GM21825 (cell line): ENCODE results near the gene SLC36A2.

Experiments used
- ATAC-seq: cut with Tn5 transposase; IDR thresholded peaks from one replicate; pipeline ENCODE4 v1.9.1; 2021; ENCODE audit warnings: mild to moderate bottlenecking, moderate library complexity; ENCODE audit not compliant: unreplicated experiment

Gene SLC36A2

DNA sequence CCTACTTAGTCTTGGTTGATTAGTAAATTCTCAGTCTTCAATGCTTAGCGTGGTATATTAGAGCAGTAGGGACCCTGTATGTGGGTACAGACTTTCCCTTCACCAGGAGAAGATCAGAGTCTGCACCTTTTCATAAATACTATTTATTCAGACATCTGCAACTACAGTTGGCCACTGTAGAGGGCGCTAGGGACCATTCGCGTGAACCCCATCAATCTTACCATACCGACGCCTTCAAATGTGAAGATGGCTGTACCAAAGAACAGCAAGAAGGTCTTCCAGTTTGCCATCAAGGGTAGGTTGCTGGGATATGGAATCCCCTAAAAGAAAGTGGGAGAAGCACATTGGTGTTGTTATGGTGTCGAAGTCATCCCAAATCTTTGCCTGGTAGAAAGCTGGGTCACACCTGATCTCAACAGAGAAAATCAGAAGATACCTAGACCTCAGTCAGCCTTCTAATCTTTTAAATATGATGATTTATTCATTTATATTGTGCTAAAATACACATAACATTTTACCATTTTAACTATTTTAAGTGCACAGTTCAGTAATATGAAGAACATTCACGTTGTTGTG, 62.9 kb downstream of the SLC36A2 start:
- ATAC-seq = no peak

DNA sequence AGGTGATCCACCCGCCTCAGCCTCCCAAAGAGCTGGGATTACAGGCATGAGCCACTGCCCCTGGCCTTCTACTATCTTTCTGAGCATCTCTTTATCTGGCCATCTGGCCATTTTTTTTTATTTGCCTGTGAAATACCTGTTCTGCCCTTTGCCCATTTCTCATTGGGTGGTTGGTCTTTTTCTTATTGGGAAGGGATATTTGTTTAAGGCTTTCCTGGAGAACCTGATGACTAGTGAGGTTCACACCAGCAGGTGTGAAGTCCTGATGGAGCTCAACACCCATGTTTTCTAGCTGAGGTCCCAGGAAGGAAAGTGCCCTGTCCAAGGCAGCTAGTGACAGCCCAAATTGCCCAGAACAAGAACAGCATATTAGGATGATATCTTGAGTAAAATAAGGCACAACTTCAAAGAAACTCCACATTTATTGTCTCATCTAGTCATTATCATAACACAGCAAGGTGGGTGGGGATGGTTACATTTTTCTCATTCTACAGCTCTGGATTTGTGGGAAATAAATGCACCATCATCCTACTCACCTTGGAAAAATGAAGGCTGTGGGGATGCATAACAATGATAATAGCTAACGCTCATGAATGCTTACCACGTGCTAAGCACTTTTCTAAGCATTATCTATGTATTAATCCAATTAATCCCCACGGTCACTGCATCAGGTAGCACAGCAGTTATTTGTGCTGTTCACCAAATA, 64.1 kb downstream of the SLC36A2 start:
- no peak for ATAC-seq

DNA sequence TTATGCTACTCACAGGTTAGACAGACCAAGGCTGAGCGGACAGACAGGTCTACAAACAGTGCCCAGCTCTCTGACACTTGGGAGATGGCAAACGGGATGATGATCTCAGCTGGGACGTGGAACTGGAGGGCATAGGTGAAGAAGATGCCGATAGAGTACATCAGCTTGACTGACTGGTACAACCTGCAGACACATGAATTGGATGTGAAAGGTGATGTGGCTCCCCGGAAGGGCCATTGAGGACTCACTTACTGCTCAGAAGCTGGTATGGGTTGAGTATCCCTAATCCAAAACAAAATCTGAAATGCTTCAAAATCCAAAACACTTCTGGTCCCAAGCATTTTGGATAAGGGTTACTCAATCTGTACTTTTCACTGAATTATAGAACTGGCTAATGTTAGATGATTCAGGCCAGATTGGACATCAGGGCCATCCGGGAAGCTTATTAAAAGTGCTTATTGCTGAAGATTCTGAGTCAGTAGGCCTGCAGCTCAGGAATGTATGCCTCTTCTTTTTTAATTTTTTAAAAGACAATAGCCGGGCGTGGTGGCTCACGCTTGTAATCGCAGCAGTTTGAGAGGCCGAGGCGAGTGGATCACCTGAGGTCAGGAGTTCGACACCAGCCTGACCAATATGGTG, 66.2 kb downstream of the SLC36A2 start:
- no peak for ATAC-seq

GRCh38 chr5:151280443-151280842, 66.9 kb downstream of the SLC36A2 start:
- ATAC-seq = no peak

GRCh38 chr5:151278845-151279244, 68.5 kb downstream of the SLC36A2 start:
- no peak for ATAC-seq

DNA sequence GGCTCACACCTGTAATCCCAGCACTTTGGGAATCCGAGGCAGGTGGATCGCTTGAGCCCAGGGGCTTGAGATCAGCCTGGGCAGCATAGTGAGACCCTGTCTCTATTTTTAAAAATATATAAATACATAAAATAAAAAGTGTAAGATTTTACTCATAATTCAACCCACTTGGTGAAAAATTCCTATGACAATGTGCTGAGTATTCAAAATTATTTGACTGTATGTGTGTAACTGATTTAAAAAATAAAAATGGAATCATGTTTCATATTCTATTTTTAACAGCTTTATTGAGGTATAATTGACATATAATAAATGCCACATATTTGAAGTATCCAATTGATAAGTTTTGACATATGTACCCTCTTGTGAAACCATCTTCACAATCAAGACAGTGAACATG, 71.6 kb downstream of the SLC36A2 start:
- ATAC-seq = no peak

- no peak for ATAC-seq
Measured at GRCh38 chr5:151274666-151275065, 72.7 kb downstream of the SLC36A2 start.

DNA sequence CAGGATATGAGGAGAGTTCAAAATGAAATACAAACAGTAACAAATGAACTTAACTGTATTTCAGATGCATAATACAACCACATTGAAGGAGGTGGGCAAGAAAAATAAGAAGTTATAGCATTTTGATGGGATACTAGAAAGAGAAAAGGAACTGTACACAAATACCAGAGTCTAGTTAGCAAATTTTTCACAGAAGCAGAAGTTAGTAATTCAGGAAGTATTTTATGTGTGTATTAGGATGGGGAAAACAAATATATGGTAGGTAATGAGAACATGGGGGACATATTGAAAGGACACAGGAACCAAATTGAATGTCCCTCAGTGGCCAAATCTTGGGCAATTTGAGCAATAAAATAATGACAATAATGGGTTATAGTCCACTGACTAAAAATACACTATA, 76.0 kb downstream of the SLC36A2 start:
- ATAC-seq = no peak

DNA sequence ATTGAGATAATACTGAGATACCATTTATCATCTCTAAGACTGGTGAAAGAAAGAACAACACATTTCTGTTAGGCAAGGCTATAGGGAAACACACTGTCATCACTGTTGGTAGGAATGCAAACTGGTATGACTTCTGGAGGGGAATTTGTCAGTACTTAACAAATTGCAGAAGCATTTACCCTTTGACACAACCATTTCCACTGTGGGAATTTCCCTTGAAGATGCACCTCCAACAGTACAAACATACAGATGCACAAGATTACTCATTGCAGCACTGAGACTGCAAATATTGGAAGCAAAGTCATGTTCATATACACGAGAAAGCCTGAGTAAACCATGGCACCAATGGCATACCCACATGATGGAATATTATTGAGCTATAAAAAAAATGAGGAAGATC, 76.8 kb downstream of the SLC36A2 start:
- peak; percentile 82 for ATAC-seq

GRCh38 chr5:151267491-151268260, 79.7 kb downstream of the SLC36A2 start:
- ATAC-seq = no peak
